H9 (cell line): ENCODE measurements around the gene PLBD1. TPM values are rescaled to one million over a fixed set of nuclear protein-coding genes. Genes with fewer than 3 reads are reported as not detected.

Experiments used
- DNase-seq: peaks from one replicate; pipeline ENCODE4 v3.0.0-alpha.2; 2017
- H2AFZ ChIP-seq: one replicate; pipeline ENCODE4 v1.6.1; 2013; ENCODE audit warnings: mild to moderate bottlenecking, low read length, control low read depth, moderate library complexity
- H2AK5ac ChIP-seq: 2 replicates; pipeline ENCODE4 v1.6.1; 2013; ENCODE audit warnings: low read length, control low read depth, mixed read lengths; ENCODE audit not compliant: insufficient read length
- H2BK120ac ChIP-seq: one replicate; pipeline ENCODE4 v1.6.1; 2013; ENCODE audit warnings: low read depth, mild to moderate bottlenecking, low read length, control low read depth, inconsistent platforms; ENCODE audit not compliant: poor library complexity, severe bottlenecking
- H2BK12ac ChIP-seq: 2 replicates; pipeline ENCODE4 v1.6.1; 2013; ENCODE audit warnings: low read length, control low read depth, mixed read lengths, low read depth; ENCODE audit not compliant: insufficient read length
- H2BK15ac ChIP-seq: 2 replicates; pipeline ENCODE4 v1.6.1; 2013; ENCODE audit warnings: low read depth, low read length, control low read depth
- H2BK20ac ChIP-seq: one replicate; pipeline ENCODE4 v1.6.1; 2013; ENCODE audit warnings: low read depth, mild to moderate bottlenecking, low read length, control low read depth, inconsistent platforms; ENCODE audit not compliant: poor library complexity, severe bottlenecking
- H2BK5ac ChIP-seq: 2 replicates; pipeline ENCODE4 v1.6.1; 2013; ENCODE audit warnings: low read length, control low read depth, mixed read lengths; ENCODE audit not compliant: insufficient read length
- H3K14ac ChIP-seq: 2 replicates; pipeline ENCODE4 v1.6.1; 2013; ENCODE audit warnings: low read length, control low read depth; ENCODE audit not compliant: insufficient read depth
- H3K18ac ChIP-seq: 2 replicates; pipeline ENCODE4 v1.6.1; 2013; ENCODE audit warnings: low read depth, mild to moderate bottlenecking, mixed read lengths, low read length, control low read depth; ENCODE audit not compliant: insufficient read length
- H3K23ac ChIP-seq: 2 replicates; pipeline ENCODE4 v1.6.1; 2013; ENCODE audit warnings: low read length, control low read depth, mixed read lengths, low read depth; ENCODE audit not compliant: insufficient read length
- H3K23me2 ChIP-seq: 2 replicates; pipeline ENCODE4 v1.6.1; 2013; ENCODE audit warnings: low read depth, mild to moderate bottlenecking, mixed read lengths, low read length, control low read depth; ENCODE audit not compliant: insufficient read length, poor library complexity, severe bottlenecking
- H3K27ac ChIP-seq: 2 replicates; pipeline ENCODE4 v1.5.1; 2013; ENCODE audit warnings: low read length, control low read depth, mixed read lengths, low read depth; ENCODE audit not compliant: insufficient read length
- H3K27me3 ChIP-seq: 2 replicates; pipeline ENCODE4 v1.6.1; 2013; ENCODE audit warnings: low read length, control low read depth, inconsistent platforms; ENCODE audit not compliant: insufficient read depth
- H3K4ac ChIP-seq: 2 replicates; pipeline ENCODE4 v1.6.1; 2013; ENCODE audit warnings: low read depth, mild to moderate bottlenecking, control low read depth, inconsistent platforms, low read length, moderate library complexity
- H3K4me1 ChIP-seq: 2 replicates; pipeline ENCODE4 v1.6.1; 2013; ENCODE audit warnings: low read length, control low read depth, inconsistent platforms; ENCODE audit not compliant: insufficient read depth
- H3K4me2 ChIP-seq: 2 replicates; pipeline ENCODE4 v1.6.1; 2013; ENCODE audit warnings: low read length, control low read depth, mixed read lengths; ENCODE audit not compliant: insufficient read length, insufficient read depth
- H3K56ac ChIP-seq: 2 replicates; pipeline ENCODE4 v1.6.1; 2013; ENCODE audit warnings: low read depth, mild to moderate bottlenecking, mixed read lengths, low read length, control low read depth; ENCODE audit not compliant: insufficient read length
- H3K79me1 ChIP-seq: 2 replicates; pipeline ENCODE4 v1.6.1; 2013; ENCODE audit warnings: low read depth, mild to moderate bottlenecking, moderate library complexity, low read length, control low read depth, inconsistent platforms; ENCODE audit not compliant: insufficient read depth, poor library complexity, severe bottlenecking
- H3K79me2 ChIP-seq: 2 replicates; pipeline ENCODE4 v1.6.1; 2013; ENCODE audit warnings: low read length, control low read depth, inconsistent platforms; ENCODE audit not compliant: insufficient read depth
- H3K9ac ChIP-seq: 2 replicates; pipeline ENCODE4 v1.6.1; 2013; ENCODE audit warnings: low read length, control low read depth, mixed read lengths; ENCODE audit not compliant: insufficient read length; ENCODE audit errors: extremely low read depth
- H3K9me3 ChIP-seq: one replicate; pipeline ENCODE4 v1.6.1; 2013; ENCODE audit warnings: low read depth, low read length, inconsistent platforms; ENCODE audit not compliant: control insufficient read depth
- H3T11ph ChIP-seq: one replicate; pipeline ENCODE4 v1.6.1; 2013; ENCODE audit warnings: mild to moderate bottlenecking, low read length, control low read depth, inconsistent platforms
- H4K20me1 ChIP-seq: one replicate; pipeline ENCODE4 v1.6.1; 2013; ENCODE audit not compliant: control insufficient read depth, insufficient read length, insufficient read depth
- H4K5ac ChIP-seq: 2 replicates; pipeline ENCODE4 v1.6.1; 2013; ENCODE audit warnings: low read depth, mild to moderate bottlenecking, mixed read lengths, low read length, control low read depth; ENCODE audit not compliant: insufficient read length
- H4K8ac ChIP-seq: replicated peaks from 2 replicates; pipeline ENCODE4 v1.6.1; 2013; ENCODE audit warnings: low read length, control low read depth, mixed read lengths, low read depth; ENCODE audit not compliant: insufficient read length
- H4K91ac ChIP-seq: 2 replicates; pipeline ENCODE4 v1.6.1; 2013; ENCODE audit warnings: low read depth, mild to moderate bottlenecking, moderate library complexity, mixed read lengths, low read length, control low read depth; ENCODE audit not compliant: insufficient read length
- H3K27ac Mint-ChIP-seq, 3 experiments: 2 replicates in 2 of 3; 3 replicates in 1 of 3; pipeline ENCODE4 v1.8.0; 2020 to 2021; ENCODE audit warnings: mixed read lengths in 3 of 3, mild to moderate bottlenecking in 1 of 3, moderate library complexity in 1 of 3
- H3K27me3 Mint-ChIP-seq: 2 replicates; pipeline ENCODE4 v1.8.0; 2021; ENCODE audit warnings: low read depth, mild to moderate bottlenecking, moderate library complexity, mixed read lengths
- H3K36me3 Mint-ChIP-seq, 3 experiments: 2 replicates in 2 of 3; 3 replicates in 1 of 3; pipeline ENCODE4 v1.8.0; 2020 to 2021; ENCODE audit warnings: low read depth in 3 of 3, mixed read lengths in 3 of 3; ENCODE audit not compliant: insufficient read depth in 1 of 3
- H3K4me1 Mint-ChIP-seq, 2 experiments: 2 replicates each; pipeline ENCODE4 v1.8.0; 2020; ENCODE audit warnings: mixed read lengths in 2 of 2
- H3K4me3 Mint-ChIP-seq, 2 experiments: 2 replicates in 1 of 2; 3 replicates in 1 of 2; pipeline ENCODE4 v1.8.0; 2020 to 2021; ENCODE audit warnings: mild to moderate bottlenecking in 2 of 2, mixed read lengths in 2 of 2, moderate library complexity in 1 of 2
- H3K9me3 Mint-ChIP-seq, 2 experiments: 2 replicates in 1 of 2; 3 replicates in 1 of 2; pipeline ENCODE4 v1.8.0; 2020; ENCODE audit warnings: mild to moderate bottlenecking in 2 of 2, mixed read lengths in 2 of 2, moderate library complexity in 1 of 2
- WGBS: extraction: QIAGEN DNeasy Blood & Tissue Kit; methylation state at CpG from one replicate; pipeline ENCODE4 v1.1.7; 2013; ENCODE audit warnings: missing lambda C conversion rate, low lambda C conversion rate, mixed read lengths; ENCODE audit not compliant: insufficient read length; ENCODE audit errors: extremely low coverage; 5-methylcytosine and 5-hydroxymethylcytosine counted together
- total RNA-seq: library from RNA; stranded (reverse); gene quantifications from 2 replicates; pipeline ENCODE4 v1.2.1, GENCODE V29; 2021
- TF ChIP-seq, protein P1 (sequence below): fragments of 200-600 bp; sonication (generic); conservative IDR thresholded peaks from 3 replicates; pipeline ENCODE4 v1.8.0; 2021; ENCODE audit warnings: antibody characterized with exemption, mild to moderate bottlenecking

Gene PLBD1
- total RNA-seq, 1 experiment from 2014 or later: 15.5 TPM

DNA sequence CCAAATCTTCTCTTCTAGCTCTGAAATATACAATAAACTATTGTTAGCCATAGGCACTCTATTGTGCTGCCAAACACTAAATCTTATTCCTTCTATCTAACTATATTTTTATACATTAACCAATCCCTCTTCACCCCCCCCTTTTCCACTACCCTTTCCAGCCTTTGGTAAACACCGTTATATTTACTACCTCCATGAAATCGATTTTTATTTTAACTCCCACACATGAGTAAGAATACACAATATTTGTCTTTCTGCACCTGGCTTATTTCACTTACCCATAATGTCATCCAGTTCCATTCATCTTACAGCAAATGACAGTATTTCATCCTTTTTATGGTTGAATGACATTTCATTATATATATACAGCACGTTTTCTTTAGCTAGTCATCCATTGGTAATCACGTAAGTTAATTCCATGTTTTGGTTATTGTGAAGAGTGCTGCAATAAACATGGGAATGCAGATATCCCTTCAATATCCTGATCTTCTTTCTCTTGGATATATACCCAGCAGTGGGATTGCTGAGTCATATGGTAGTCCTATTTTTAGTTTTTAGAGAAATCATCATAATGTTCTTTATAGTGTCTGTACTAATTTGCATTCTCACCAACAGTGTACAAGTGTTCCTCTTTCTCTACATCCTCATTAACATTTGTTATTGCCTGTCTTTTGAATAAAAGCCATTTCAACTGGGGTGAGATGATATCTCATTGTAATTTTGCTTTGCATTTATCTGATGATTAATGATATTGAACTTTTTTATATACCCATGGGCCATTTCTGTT lies 34.2 kb upstream of the PLBD1 start:
- H3K27me3 Mint-ChIP-seq: peaks cover 5% of the 10 kb centered on the region; the same call in 1 of the 2 replicates
- Histone ChIP-seq H3K27ac (no peak overlapping the region), H3K18ac (no peak overlapping the region), H3K9me3 (no peaks in the 10 kb centered on the region), H3K56ac (no peak overlapping the region), H2BK15ac (no peak overlapping the region), H3K4me2 (no peak overlapping the region), H3K79me2 (no peaks in the 10 kb centered on the region), H3K79me1 (no peaks in the 10 kb centered on the region), H3K23ac (no peak overlapping the region), H2AK5ac (no peak overlapping the region), H2BK120ac (no peak overlapping the region), H3T11ph (no peak overlapping the region), H4K8ac (no peak overlapping the region), H3K9ac (no peak overlapping the region), H3K4me1 (no peaks in the 10 kb centered on the region), H2AFZ (no peak overlapping the region), H2BK5ac (no peak overlapping the region), H3K23me2 (no peaks in the 10 kb centered on the region), H2BK20ac (no peak overlapping the region), H4K20me1 (no peaks in the 10 kb centered on the region), H2BK12ac (no peak overlapping the region), H3K4ac (no peak overlapping the region), H3K27me3 (no peaks in the 10 kb centered on the region), H3K14ac (no peak overlapping the region), H4K91ac (no peak overlapping the region), H4K5ac (no peak overlapping the region)
- TF ChIP-seq, protein P1, sequence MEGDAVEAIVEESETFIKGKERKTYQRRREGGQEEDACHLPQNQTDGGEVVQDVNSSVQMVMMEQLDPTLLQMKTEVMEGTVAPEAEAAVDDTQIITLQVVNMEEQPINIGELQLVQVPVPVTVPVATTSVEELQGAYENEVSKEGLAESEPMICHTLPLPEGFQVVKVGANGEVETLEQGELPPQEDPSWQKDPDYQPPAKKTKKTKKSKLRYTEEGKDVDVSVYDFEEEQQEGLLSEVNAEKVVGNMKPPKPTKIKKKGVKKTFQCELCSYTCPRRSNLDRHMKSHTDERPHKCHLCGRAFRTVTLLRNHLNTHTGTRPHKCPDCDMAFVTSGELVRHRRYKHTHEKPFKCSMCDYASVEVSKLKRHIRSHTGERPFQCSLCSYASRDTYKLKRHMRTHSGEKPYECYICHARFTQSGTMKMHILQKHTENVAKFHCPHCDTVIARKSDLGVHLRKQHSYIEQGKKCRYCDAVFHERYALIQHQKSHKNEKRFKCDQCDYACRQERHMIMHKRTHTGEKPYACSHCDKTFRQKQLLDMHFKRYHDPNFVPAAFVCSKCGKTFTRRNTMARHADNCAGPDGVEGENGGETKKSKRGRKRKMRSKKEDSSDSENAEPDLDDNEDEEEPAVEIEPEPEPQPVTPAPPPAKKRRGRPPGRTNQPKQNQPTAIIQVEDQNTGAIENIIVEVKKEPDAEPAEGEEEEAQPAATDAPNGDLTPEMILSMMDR: no peak
- peaks cover 30 to 39% of the 10 kb centered on the region in 2 experiments for H3K9me3 Mint-ChIP-seq
- peaks cover 5 to 15% (median 8%) of the 10 kb centered on the region in 3 experiments; a peak in 6 of 7 replicates for H3K36me3 Mint-ChIP-seq
- no peak overlapping the region for H3K4me3 Mint-ChIP-seq
- H3K4me1 Mint-ChIP-seq: no peaks in the 10 kb centered on the region
- no peak overlapping the region for H3K27ac Mint-ChIP-seq
- 100% methylated on average over 1 of the region's 4 CpGs for WGBS
- DNase-seq: no peak
